Heart left ventricle (tissue), 13 donors: Measurements from ENCODE around the gene CERKL.

Experiments
- POLR2A ChIP-seq, 2 donors: fragments of 450-650 bp; IDR thresholded peaks; one replicate each; pipeline ENCODE4 v1.6.1; 2017; ENCODE audit warnings: antibody characterized with exemption in 2 of 2, mild to moderate bottlenecking in 2 of 2, moderate library complexity in 2 of 2
- TF ChIP-seq, protein P1 (sequence below), 12 donors: fragments of 200-600 bp; sonication (generic) in 4 of 12; IDR thresholded peaks; one replicate each; pipeline versions ENCODE4 v1.5.0 to v1.8.0; 2018 to 2022; ENCODE audit warnings: antibody characterized with exemption in 12 of 12, mild to moderate bottlenecking in 5 of 12
- donor health status: ischemic (EF 13 %, LVEDD 7.1; RV severe dilation, severe dysfunction).
- donor health status: DM: no; HTN: yes; CAD: no.
- donor health status: DM: no; HTN: no; CAD: no.
- donor health status: ischemic (EF 25% LVEDD 6.9; RV normal size, moderate dysfunction).
- donor health status: ischemic (EF 25% LVEDD 5.7; RV mildly dilated, moderate dysfunction).
- donor health status: ischemic (EF 35%, LVEDD 5.7; RV mildly dilated, moderate dysfunction).
- donor health status: nonischemic (EF 11% LVEDD 7.7; RV severe dilation, severe dysfunction).
- donor health status: DM: yes; HTN: yes; CAD: no.
- donor health status: PGD.
- donor health status: ischemic (EF 29% LVEDD 5.4; RV normal size, mild dysfunction).
- donor health status: nonischemic (EF 23%, LVEDD 6.1; RV moderate dilation, normal function).

DNA sequence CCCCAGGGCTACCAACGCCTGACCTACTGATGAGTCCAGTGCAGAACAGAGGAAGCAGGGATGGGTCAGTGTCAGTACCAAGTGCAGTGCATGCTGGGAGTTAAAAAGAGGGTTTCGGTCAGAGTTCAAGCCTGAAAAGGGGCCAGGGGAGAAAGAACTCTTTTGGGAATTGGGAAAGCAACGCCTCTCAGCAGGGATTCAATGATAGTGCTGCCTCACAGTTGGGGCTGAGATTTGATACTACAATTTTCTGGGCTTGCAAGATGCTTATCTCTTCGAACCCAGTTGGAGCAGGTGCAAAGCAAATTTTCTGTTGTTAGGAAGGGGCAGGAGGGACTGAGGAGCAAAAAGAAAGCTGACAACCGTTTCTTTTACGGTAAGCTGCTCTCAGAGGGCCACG lies 82.6 kb downstream of the CERKL start:
- TF ChIP-seq, protein P1, sequence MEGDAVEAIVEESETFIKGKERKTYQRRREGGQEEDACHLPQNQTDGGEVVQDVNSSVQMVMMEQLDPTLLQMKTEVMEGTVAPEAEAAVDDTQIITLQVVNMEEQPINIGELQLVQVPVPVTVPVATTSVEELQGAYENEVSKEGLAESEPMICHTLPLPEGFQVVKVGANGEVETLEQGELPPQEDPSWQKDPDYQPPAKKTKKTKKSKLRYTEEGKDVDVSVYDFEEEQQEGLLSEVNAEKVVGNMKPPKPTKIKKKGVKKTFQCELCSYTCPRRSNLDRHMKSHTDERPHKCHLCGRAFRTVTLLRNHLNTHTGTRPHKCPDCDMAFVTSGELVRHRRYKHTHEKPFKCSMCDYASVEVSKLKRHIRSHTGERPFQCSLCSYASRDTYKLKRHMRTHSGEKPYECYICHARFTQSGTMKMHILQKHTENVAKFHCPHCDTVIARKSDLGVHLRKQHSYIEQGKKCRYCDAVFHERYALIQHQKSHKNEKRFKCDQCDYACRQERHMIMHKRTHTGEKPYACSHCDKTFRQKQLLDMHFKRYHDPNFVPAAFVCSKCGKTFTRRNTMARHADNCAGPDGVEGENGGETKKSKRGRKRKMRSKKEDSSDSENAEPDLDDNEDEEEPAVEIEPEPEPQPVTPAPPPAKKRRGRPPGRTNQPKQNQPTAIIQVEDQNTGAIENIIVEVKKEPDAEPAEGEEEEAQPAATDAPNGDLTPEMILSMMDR (IDR thresholded peaks at IDR 0.05): no peak
- no peak for TF ChIP-seq POLR2A (IDR thresholded peaks at IDR 0.05)
